Fibroblast of pulmonary artery (primary cell): Measurements from ENCODE around the gene SDE2.
"Not testable (repeated sequence)": the region's sequence is repeated elsewhere in the genome, so short reads cannot be mapped to it uniquely, and the experiment has no call there.

ENCODE experiments used
- DNase-seq: peaks from one replicate; pipeline ENCODE4 v3.0.0-alpha.2; 2010; ENCODE audit warnings: low read depth
- H3K4me3 ChIP-seq: replicated peaks from 2 replicates; pipeline ENCODE4 v1.5.1; 2011; ENCODE audit warnings: low read depth, mild to moderate bottlenecking, control low read depth, low read length, moderate library complexity
- TF ChIP-seq, protein P1 (sequence below): IDR thresholded peaks from 2 replicates; pipeline ENCODE4 v1.5.1; 2011; ENCODE audit warnings: mild to moderate bottlenecking, control low read depth, low read length, inconsistent platforms; ENCODE audit errors: missing control alignments

The SDE2 gene

DNA sequence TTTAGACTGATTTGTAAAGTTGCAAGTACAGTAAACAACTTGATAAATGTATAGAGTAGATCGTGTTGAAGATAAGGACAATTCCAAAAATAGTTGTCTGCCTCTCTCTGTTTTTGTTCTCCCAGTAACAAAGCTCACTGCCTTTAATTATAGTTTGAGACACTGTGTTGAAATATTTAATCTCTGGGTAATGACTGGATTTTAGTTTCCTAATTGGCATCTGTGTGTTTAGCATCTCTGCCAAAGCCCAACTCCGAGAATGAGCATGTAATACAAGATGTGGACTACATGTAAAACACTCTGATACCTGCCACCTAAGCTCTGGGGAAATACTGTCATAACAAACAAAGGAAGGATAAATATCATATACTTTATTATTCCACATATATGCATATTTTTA, 27.7 kb upstream of the SDE2 start:
- H3K4me3 ChIP-seq: no peak overlapping the region
- TF ChIP-seq, protein P1, sequence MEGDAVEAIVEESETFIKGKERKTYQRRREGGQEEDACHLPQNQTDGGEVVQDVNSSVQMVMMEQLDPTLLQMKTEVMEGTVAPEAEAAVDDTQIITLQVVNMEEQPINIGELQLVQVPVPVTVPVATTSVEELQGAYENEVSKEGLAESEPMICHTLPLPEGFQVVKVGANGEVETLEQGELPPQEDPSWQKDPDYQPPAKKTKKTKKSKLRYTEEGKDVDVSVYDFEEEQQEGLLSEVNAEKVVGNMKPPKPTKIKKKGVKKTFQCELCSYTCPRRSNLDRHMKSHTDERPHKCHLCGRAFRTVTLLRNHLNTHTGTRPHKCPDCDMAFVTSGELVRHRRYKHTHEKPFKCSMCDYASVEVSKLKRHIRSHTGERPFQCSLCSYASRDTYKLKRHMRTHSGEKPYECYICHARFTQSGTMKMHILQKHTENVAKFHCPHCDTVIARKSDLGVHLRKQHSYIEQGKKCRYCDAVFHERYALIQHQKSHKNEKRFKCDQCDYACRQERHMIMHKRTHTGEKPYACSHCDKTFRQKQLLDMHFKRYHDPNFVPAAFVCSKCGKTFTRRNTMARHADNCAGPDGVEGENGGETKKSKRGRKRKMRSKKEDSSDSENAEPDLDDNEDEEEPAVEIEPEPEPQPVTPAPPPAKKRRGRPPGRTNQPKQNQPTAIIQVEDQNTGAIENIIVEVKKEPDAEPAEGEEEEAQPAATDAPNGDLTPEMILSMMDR: no peak
- DNase-seq: no peak

DNA sequence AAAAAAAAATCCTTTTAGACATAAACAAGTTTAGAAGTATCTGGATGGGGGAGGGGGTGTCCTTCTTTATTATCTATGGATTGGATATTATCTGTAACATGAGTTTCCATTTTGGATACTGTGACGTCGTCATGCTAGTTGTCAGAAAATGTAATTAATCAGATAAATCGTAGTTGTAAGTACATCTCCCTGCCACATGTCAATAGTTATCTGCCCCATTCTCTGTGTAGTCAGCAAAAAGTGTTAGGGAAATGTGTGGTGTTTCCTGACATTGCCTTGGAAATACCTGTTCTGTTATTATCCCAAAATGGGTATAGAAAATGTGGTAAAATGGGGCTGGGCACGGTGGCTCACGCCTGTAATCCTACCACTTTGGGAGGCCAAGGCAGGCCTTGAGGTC, 24.6 kb upstream of the SDE2 start:
- TF ChIP-seq, protein P1: no peak
- DNase-seq: no peak
- no peak overlapping the region for H3K4me3 ChIP-seq

DNA sequence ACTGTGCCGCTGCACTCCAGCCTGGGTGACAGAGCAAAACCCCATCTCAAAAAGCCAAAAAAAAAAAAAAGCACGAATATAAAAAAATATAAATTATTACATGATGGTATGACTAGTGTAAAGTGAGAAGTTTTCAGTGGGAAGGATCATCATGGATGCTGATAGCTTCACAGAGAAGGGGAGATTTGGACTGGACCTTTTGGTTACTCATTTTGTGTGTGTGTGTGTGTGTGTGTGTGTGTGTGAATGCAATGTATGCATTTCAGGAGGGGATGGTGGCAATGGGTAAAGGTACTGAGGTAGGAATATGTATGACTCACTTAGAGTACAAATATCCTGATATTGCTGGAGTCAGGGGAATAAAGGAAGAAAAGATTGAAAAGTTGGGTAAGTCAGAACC, 22.7 kb upstream of the SDE2 start:
- TF ChIP-seq, protein P1: no peak
- H3K4me3 ChIP-seq: no peak overlapping the region

DNA sequence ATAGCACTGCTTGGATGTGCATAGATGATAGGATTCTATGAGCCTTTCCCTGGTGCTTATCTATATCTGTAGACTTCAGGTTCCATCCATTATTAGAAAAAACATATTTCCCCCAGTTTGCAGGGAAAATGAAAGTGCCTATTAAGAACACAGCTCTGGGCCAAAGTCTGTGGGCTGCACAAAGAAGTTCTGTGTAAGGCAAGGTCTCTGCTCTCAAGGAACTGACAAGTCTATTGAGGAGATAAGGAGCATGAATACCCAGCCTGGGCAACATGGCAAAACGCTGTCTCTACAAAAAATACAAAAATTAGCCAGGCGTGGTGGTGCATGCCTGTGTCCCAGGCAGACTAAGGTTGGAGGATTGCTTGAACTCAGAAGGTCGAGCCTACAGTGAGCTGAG, 22.3 kb upstream of the SDE2 start:
- no peak overlapping the region for H3K4me3 ChIP-seq
- DNase-seq: no peak
- TF ChIP-seq, protein P1: no peak

More for the DNA sequence above, 22.7 kb upstream of the SDE2 start:
- no peak for DNase-seq

DNA sequence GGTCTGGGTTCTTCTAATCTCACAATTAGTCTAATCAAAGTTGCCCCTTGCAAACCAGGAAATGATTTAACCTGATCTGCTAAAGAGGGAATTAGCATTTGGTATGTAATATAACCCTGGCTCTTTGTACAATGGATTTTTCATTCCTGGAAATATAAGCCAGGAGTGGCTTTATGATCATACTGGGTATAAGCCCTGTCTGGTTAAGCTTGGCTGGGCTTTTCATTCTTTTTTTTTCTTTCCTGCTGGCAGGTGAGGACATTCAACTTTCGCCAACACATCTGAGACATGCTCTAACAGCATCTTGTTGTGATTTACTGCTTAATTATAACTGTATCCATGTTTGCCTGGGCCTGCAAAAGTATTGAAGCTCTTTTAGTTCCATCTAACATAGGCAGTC, 20.4 kb upstream of the SDE2 start:
- DNase-seq: no peak
- TF ChIP-seq, protein P1: no peak
- H3K4me3 ChIP-seq: no peak overlapping the region

DNA sequence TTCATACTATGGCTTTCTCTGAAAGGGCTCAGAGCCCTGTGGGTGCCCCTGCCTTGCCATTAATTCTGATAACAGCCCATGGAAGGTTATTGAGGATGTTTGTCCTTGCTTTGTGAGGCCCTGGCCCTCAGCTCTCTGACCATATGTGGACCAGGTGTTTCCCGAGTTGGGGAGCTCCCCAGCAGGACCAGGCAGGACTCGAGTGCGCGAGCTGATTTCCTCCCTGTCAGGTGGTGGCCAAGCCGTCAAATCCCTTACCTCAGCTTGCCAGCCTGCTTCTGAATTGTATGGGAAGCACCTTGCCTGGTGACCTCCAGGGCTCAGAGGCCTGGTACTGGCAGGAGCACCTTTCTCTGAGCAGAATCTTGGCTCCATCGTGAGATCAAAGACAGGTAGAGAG, 17.9 kb upstream of the SDE2 start:
- no peak for DNase-seq

DNA sequence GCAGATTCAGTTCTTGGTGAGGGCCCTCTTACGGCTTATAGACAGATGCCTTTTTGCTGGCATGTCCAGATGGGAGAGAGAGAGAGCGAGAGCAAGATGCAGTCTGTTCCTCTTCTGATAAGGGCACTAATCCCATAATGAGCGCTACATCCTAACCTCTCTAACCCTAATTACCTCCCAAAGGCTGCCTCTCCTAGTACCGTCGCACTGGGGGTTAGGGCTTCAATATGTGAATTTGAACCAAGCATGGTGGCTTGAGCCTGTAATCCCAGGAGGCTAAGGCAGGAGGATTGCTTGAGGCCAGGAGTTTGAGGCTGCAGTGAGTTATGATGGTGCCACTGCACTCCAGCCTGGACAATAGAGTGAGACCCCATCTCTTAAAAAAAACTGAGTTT, 10.5 kb upstream of the SDE2 start:
- TF ChIP-seq, protein P1: no peak
- no peak overlapping the region for H3K4me3 ChIP-seq
- no peak for DNase-seq

More for the DNA sequence above, 17.9 kb upstream of the SDE2 start:
- TF ChIP-seq, protein P1: no peak
- no peak overlapping the region for H3K4me3 ChIP-seq

DNA sequence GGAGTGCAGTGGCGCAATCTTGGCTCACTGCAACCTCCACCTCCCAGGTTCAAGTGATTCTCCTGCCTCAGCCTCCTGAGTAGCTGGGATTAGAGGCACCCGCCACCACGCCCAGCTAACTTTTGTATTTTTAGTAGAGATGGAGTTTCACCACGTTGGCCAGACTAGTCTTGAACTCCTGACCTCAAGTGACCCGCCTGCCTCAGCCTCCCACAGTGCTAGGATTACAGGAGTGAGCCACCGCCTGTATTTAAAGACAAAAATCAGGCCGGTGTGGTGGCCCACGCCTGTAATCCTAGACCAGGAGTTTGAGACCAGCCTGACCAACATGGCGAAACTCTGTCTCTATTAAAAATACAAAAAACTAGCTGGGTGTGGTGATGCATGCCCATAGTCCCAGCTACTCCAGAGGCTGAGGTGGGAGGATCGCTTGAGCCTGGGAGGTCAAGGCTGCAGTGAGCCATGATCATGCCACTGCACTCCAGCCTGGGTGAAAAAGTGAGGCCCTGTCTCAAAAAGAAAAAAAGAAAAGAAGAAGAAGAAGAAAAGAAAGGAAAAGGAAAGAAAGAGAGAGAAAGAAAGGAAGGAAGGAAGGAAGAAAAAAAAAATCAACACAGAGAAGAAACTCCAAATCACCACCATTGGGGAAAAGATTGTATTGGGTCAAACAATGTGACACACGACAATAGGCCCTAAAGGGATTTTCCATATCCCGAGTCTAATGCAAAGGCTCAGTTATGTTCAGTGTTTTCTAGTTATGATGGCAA, 8.2 kb upstream of the SDE2 start:
- not testable (repeated sequence) for H3K4me3 ChIP-seq, DNase-seq
